Activated T-cell treated with anti-CD3 and anti-CD28 coated beads, Interleukin-2, amount 50 U/mL, for 24 hours (primary cell): Measurements from ENCODE around the gene SOD2.

Experiments
- DNase-seq: peaks from one replicate; pipeline ENCODE4 v3.0.0-alpha.2; 2020
- H3K27ac Mint-ChIP-seq: 2 replicates; pipeline ENCODE4 v1.8.0; 2020; ENCODE audit warnings: mild to moderate bottlenecking, mixed read lengths
- H3K27me3 Mint-ChIP-seq: 2 replicates; pipeline ENCODE4 v1.8.0; 2020; ENCODE audit warnings: mixed read lengths
- H3K36me3 Mint-ChIP-seq: 2 replicates; pipeline ENCODE4 v1.8.0; 2020; ENCODE audit warnings: low read depth, mixed read lengths
- H3K4me1 Mint-ChIP-seq: 2 replicates; pipeline ENCODE4 v1.8.0; 2020; ENCODE audit warnings: low read depth, mixed read lengths
- H3K4me3 Mint-ChIP-seq: 2 replicates; pipeline ENCODE4 v1.8.0; 2020; ENCODE audit warnings: mild to moderate bottlenecking, moderate library complexity, mixed read lengths
- H3K9me3 Mint-ChIP-seq: 2 replicates; pipeline ENCODE4 v1.8.0; 2020; ENCODE audit warnings: mixed read lengths

SOD2 gene

GRCh38 chr6:159650314-159650713 lies 42.7 kb downstream of the SOD2 start:
- Mint-ChIP-seq H3K27me3 (no peaks in the 10 kb centered on the region), H3K9me3 (no peaks in the 10 kb centered on the region), H3K4me3 (no peak overlapping the region), H3K27ac (no peak overlapping the region), H3K36me3 (no peaks in the 10 kb centered on the region), H3K4me1 (peaks cover 5% of the 10 kb centered on the region)
- no peak for DNase-seq

GRCh38 chr6:159649441-159649840 lies 43.6 kb downstream of the SOD2 start:
- Mint-ChIP-seq H3K36me3 (no peaks in the 10 kb centered on the region), H3K27me3 (no peaks in the 10 kb centered on the region), H3K4me3 (no peak overlapping the region), H3K4me1 (peaks cover 5% of the 10 kb centered on the region), H3K27ac (no peak overlapping the region), H3K9me3 (no peaks in the 10 kb centered on the region)
- DNase-seq: no peak

GRCh38 chr6:159646733-159647132 lies 46.3 kb downstream of the SOD2 start:
- peaks cover 5% of the 10 kb centered on the region for H3K4me1 Mint-ChIP-seq
- no peaks in the 10 kb centered on the region for H3K36me3 Mint-ChIP-seq
- H3K9me3 Mint-ChIP-seq: no peaks in the 10 kb centered on the region
- H3K27ac Mint-ChIP-seq: no peak overlapping the region
- DNase-seq: no peak
- no peak overlapping the region for H3K4me3 Mint-ChIP-seq
- H3K27me3 Mint-ChIP-seq: no peaks in the 10 kb centered on the region

GRCh38 chr6:159646116-159646515 lies 46.9 kb downstream of the SOD2 start:
- Mint-ChIP-seq H3K27me3 (no peaks in the 10 kb centered on the region), H3K4me1 (peaks cover 5% of the 10 kb centered on the region), H3K9me3 (no peaks in the 10 kb centered on the region), H3K4me3 (no peak overlapping the region), H3K36me3 (no peaks in the 10 kb centered on the region), H3K27ac (no peak overlapping the region)
- DNase-seq: no peak

GRCh38 chr6:159645640-159646039 lies 47.4 kb downstream of the SOD2 start:
- Mint-ChIP-seq H3K9me3 (peaks cover 2% of the 10 kb centered on the region), H3K4me1 (peaks cover 5% of the 10 kb centered on the region), H3K27ac (no peak overlapping the region), H3K27me3 (no peaks in the 10 kb centered on the region), H3K36me3 (no peaks in the 10 kb centered on the region), H3K4me3 (no peak overlapping the region)
- DNase-seq: no peak
